ENCODE results near the gene STX17. TPM values are rescaled to one million over a fixed set of nuclear protein-coding genes. Genes with fewer than 3 reads are reported as not detected.
"Not testable (repeated sequence)": the region's sequence is repeated elsewhere in the genome, so short reads cannot be mapped to it uniquely, and the experiment has no call there.

The STX17 gene
- polyA plus RNA-seq, 1 experiment = 16.7 TPM

DNA sequence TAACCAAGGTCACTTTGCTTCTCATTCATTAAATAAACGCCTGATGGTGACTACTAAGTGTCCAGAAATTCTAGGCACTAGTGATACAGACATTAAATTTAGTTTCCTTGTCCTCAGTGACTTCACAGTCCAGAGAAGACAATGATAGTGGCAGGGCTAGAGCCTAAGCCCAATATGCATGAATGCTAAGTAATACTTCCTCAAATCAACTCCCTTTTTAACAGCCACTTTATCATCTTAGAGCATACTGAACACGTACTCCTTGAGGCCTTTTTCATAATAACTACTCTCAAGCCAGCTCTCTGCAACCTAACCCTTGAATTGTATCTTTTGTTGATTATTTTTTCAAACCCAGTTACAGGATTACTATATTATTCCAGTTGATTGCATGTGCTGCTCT, 74.1 kb downstream of the STX17 start:
- ChIA-PET CTCF (interaction anchor here (0.5 kb wide), 1 partner anchor 67 kb away, joined by 3 read pairs; no protein-coding TSS in a partner anchor), POLR2A (no interaction called here)
- no peaks in the 10 kb centered on the region for H3K9me3 ChIP-seq (ENCODE audit: control insufficient read depth, insufficient read depth, low read length)
- H3K27ac ChIP-seq (ENCODE audit: low read depth, low read length) = no peak overlapping the region
- DNase-seq (ENCODE audit: low read depth, low spot score) = no peak
- no peak overlapping the region for H3K4me3 ChIP-seq (ENCODE audit: low read depth, low read length)
- H3K27me3 ChIP-seq (ENCODE audit: control insufficient read depth, insufficient read depth, low read length) = no peaks in the 10 kb centered on the region
- TF ChIP-seq, protein P1, sequence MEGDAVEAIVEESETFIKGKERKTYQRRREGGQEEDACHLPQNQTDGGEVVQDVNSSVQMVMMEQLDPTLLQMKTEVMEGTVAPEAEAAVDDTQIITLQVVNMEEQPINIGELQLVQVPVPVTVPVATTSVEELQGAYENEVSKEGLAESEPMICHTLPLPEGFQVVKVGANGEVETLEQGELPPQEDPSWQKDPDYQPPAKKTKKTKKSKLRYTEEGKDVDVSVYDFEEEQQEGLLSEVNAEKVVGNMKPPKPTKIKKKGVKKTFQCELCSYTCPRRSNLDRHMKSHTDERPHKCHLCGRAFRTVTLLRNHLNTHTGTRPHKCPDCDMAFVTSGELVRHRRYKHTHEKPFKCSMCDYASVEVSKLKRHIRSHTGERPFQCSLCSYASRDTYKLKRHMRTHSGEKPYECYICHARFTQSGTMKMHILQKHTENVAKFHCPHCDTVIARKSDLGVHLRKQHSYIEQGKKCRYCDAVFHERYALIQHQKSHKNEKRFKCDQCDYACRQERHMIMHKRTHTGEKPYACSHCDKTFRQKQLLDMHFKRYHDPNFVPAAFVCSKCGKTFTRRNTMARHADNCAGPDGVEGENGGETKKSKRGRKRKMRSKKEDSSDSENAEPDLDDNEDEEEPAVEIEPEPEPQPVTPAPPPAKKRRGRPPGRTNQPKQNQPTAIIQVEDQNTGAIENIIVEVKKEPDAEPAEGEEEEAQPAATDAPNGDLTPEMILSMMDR (IDR thresholded peaks at IDR 0.05; ENCODE audit: low read depth, low read length) = no peak

DNA sequence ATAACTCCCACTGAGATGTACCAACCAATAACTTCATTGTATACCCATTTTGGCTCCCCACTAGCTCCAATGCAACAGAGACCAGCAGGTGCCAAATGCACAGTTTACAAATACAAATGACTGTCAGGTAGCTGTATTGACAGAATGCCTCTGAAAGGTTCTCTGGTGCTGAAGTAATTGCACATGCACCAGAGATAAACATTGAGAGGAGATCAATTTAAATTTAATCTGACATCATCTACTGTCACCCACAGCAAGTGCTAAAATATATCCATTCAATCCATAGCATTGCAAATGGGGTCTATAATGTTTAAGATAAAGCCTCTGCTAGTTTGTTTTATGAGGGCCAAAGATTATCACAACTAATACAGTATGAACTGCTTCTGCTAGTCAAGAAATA, 80.2 kb downstream of the STX17 start:
- no peak overlapping the region for H3K4me3 ChIP-seq (ENCODE audit: low read depth, low read length)
- no peaks in the 10 kb centered on the region for H3K27me3 ChIP-seq (ENCODE audit: control insufficient read depth, insufficient read depth, low read length)
- H3K27ac ChIP-seq (ENCODE audit: low read depth, low read length) = no peak overlapping the region
- TF ChIP-seq, protein P1 (IDR thresholded peaks at IDR 0.05; ENCODE audit: low read depth, low read length) = no peak
- CTCF ChIA-PET = interaction anchor here (1.2 kb wide), 1 partner anchor 42 kb away, joined by 4 read pairs; no protein-coding TSS in a partner anchor
- POLR2A ChIA-PET = no interaction called here
- H3K9me3 ChIP-seq (ENCODE audit: control insufficient read depth, insufficient read depth, low read length) = peaks cover 9% of the 10 kb centered on the region
- DNase-seq (ENCODE audit: low read depth, low spot score) = no peak

DNA sequence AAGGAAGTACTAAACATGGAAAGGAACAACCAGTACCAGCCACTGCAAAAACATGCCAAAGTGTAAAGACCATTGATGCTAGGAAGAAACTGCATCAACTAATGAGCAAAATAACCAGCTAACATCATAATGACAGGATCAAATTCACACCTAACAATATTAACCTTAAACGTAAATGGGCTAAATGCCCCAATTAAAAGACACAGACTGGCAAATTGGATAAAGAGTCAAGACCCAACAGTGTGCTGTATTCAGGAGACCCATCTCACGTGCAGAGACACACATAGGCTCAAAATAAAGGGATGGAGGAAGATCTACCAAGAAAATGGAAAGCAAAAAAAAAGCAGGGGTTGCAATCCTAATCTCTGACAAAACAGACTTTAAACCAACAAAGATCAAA, 84.1 kb downstream of the STX17 start:
- H3K27me3 ChIP-seq (ENCODE audit: control insufficient read depth, insufficient read depth, low read length); DNase-seq (ENCODE audit: low read depth, low spot score); H3K27ac ChIP-seq (ENCODE audit: low read depth, low read length); H3K9me3 ChIP-seq (ENCODE audit: control insufficient read depth, insufficient read depth, low read length); POLR2A ChIA-PET; CTCF ChIA-PET; H3K4me3 ChIP-seq (ENCODE audit: low read depth, low read length): not testable (repeated sequence)

DNA sequence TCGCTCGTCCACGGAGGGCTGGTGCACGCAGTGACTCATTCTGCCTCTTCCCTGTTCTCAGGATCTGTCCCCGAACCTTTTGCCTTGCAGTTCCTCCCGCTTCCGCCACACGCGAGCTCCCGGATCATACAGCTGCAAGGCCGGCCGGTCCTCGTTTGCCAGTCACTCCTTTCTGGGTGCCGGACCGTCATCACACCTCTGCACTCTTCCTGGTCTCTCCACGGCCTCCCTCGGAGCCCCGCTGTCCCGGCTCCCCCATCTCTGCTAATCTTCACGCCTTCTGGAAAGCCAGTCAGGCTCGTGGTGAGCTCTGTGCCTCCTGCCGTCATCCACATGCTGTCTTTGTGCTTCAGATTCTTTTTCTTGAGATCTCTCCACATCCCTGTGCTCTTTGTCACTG, 91.8 kb downstream of the STX17 start:
- Histone ChIP-seq H3K27ac (ENCODE audit: low read depth, low read length) (no peak overlapping the region), H3K4me3 (ENCODE audit: low read depth, low read length) (no peak overlapping the region), H3K9me3 (ENCODE audit: control insufficient read depth, insufficient read depth, low read length) (peaks cover under 1% of the 10 kb centered on the region), H3K27me3 (ENCODE audit: control insufficient read depth, insufficient read depth, low read length) (no peaks in the 10 kb centered on the region)
- ChIA-PET POLR2A (no interaction called here), CTCF (no interaction called here)
- TF ChIP-seq, protein P1 (IDR thresholded peaks at IDR 0.05; ENCODE audit: low read depth, low read length) = no peak
- DNase-seq (ENCODE audit: low read depth, low spot score) = no peak

DNA sequence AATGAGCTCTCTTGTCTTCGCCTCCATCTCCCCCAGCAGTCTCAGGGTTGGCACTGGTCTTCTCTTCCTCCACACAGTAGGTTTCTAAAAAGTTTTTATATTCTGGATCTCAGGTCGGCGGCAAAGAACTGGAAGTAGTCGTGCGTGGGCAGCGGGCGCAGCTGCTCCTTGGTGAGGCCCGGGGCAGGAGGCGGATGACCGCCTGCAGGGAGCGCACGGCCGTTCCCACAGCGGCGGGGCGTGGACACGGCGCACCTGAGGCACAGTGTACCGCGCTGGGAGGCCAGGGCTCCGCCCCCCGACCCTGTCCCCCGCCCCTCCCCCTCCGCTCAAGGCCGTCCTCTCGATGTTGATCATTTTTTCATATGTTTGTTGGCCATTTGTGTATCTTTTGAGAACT, 92.4 kb downstream of the STX17 start:
- Histone ChIP-seq H3K9me3 (ENCODE audit: control insufficient read depth, insufficient read depth, low read length) (peaks cover 6% of the 10 kb centered on the region), H3K27ac (ENCODE audit: low read depth, low read length) (no peak overlapping the region), H3K4me3 (ENCODE audit: low read depth, low read length) (no peak overlapping the region), H3K27me3 (ENCODE audit: control insufficient read depth, insufficient read depth, low read length) (no peaks in the 10 kb centered on the region)
- ChIA-PET CTCF (no interaction called here), POLR2A (no interaction called here)
- DNase-seq (ENCODE audit: low read depth, low spot score) = no peak
- TF ChIP-seq, protein P1 (IDR thresholded peaks at IDR 0.05; ENCODE audit: low read depth, low read length) = no peak

DNA sequence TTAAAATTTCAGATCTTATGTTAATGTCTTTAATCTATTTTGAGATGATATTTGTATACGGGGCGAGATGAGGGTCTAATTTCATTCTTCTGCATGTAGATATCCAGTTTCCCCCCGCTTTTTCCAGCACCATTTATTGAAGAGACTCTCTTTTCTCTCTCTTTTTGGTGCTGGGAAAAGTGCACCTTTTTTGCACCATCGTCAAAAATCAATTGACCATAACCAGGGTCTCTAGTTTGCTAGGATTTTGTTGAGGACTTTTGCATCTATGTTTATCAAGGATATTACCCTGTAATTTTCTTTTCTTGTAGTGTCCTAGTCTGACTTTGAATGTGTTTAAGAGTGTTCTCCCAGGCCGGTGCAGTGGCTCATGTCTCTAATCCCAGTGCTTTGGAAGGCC, 93.3 kb downstream of the STX17 start:
- TF ChIP-seq, protein P1 (IDR thresholded peaks at IDR 0.05; ENCODE audit: low read depth, low read length) = no peak
- CTCF ChIA-PET = no interaction called here
- Histone ChIP-seq H3K4me3 (ENCODE audit: low read depth, low read length) (no peak overlapping the region), H3K27me3 (ENCODE audit: control insufficient read depth, insufficient read depth, low read length) (no peaks in the 10 kb centered on the region), H3K9me3 (ENCODE audit: control insufficient read depth, insufficient read depth, low read length) (peaks cover 10% of the 10 kb centered on the region), H3K27ac (ENCODE audit: low read depth, low read length) (no peak overlapping the region)
- DNase-seq (ENCODE audit: low read depth, low spot score) = no peak
- POLR2A ChIA-PET = no interaction called here
